ENCODE results near the gene HIRIP3. TPM values are rescaled to one million over a fixed set of nuclear protein-coding genes. Genes with fewer than 3 reads are reported as not detected.

Gene HIRIP3
- total RNA-seq, 1 donor from 2014 or later: 9.9 TPM

- Mint-ChIP-seq H3K9me3 (ENCODE audit: low read depth) (no peaks in the 10 kb centered on the region), H3K27me3 (ENCODE audit: low read depth) (no peaks in the 10 kb centered on the region), H3K36me3 (ENCODE audit: low read depth) (peaks cover 48% of the 10 kb centered on the region), H3K4me3 (ENCODE audit: unreplicated experiment) (no peak overlapping the region), H3K4me1 (ENCODE audit: low read depth) (no peaks in the 10 kb centered on the region), H3K27ac (ENCODE audit: unreplicated experiment) (no peak overlapping the region)
- TF ChIP-seq CTCF (IDR thresholded peaks at IDR 0.05): no peak
- DNase-seq (ENCODE audit: low spot score): peak; percentile 87
Measured at GRCh38 chr16:29985271-29985811, 10.1 kb downstream of the HIRIP3 start.

GRCh38 chr16:29984764-29985147, 10.7 kb downstream of the HIRIP3 start:
- H3K4me3 Mint-ChIP-seq (ENCODE audit: unreplicated experiment): no peak overlapping the region
- no peak for TF ChIP-seq CTCF (IDR thresholded peaks at IDR 0.05)
- no peak overlapping the region for H3K27ac Mint-ChIP-seq (ENCODE audit: unreplicated experiment)
- H3K4me1 Mint-ChIP-seq (ENCODE audit: low read depth): no peaks in the 10 kb centered on the region
- no peaks in the 10 kb centered on the region for H3K9me3 Mint-ChIP-seq (ENCODE audit: low read depth)
- no peaks in the 10 kb centered on the region for H3K27me3 Mint-ChIP-seq (ENCODE audit: low read depth)
- H3K36me3 Mint-ChIP-seq (ENCODE audit: low read depth): peaks cover 49% of the 10 kb centered on the region
- DNase-seq (ENCODE audit: low spot score): no peak

- DNase-seq (ENCODE audit: low spot score): peak; percentile 36
- Mint-ChIP-seq H3K27me3 (ENCODE audit: low read depth) (no peaks in the 10 kb centered on the region), H3K4me3 (ENCODE audit: unreplicated experiment) (no peak overlapping the region), H3K4me1 (ENCODE audit: low read depth) (no peaks in the 10 kb centered on the region), H3K27ac (ENCODE audit: unreplicated experiment) (no peak overlapping the region), H3K36me3 (ENCODE audit: low read depth) (peaks cover 51% of the 10 kb centered on the region), H3K9me3 (ENCODE audit: low read depth) (no peaks in the 10 kb centered on the region)
- no peak for TF ChIP-seq CTCF (IDR thresholded peaks at IDR 0.05)
Measured at GRCh38 chr16:29984137-29984763, 11.2 kb downstream of the HIRIP3 start.

- Mint-ChIP-seq H3K4me1 (ENCODE audit: low read depth) (no peaks in the 10 kb centered on the region), H3K27ac (ENCODE audit: unreplicated experiment) (no peak overlapping the region), H3K9me3 (ENCODE audit: low read depth) (no peaks in the 10 kb centered on the region), H3K36me3 (ENCODE audit: low read depth) (peaks cover 53% of the 10 kb centered on the region), H3K4me3 (ENCODE audit: unreplicated experiment) (no peak overlapping the region), H3K27me3 (ENCODE audit: low read depth) (no peaks in the 10 kb centered on the region)
- TF ChIP-seq CTCF (IDR thresholded peaks at IDR 0.05): no peak
- peak; percentile 86 for DNase-seq (ENCODE audit: low spot score)
Measured at GRCh38 chr16:29983420-29984136, 11.8 kb downstream of the HIRIP3 start.

GRCh38 chr16:29982560-29983419, 12.6 kb downstream of the HIRIP3 start:
- Mint-ChIP-seq H3K27ac (ENCODE audit: unreplicated experiment) (peak overlapping the region; percentile 36), H3K4me1 (ENCODE audit: low read depth) (no peaks in the 10 kb centered on the region), H3K36me3 (ENCODE audit: low read depth) (peaks cover 49% of the 10 kb centered on the region), H3K9me3 (ENCODE audit: low read depth) (no peaks in the 10 kb centered on the region), H3K27me3 (ENCODE audit: low read depth) (no peaks in the 10 kb centered on the region), H3K4me3 (ENCODE audit: unreplicated experiment) (no peak overlapping the region)
- DNase-seq (ENCODE audit: low spot score): peak; percentile 77
- TF ChIP-seq CTCF (IDR thresholded peaks at IDR 0.05): no peak

Measured in chondrocyte (in vitro differentiated cells).